Inferior parietal cortex (tissue), 1 donor: ENCODE data around the gene AHCY.
"Not testable (repeated sequence)": the region's sequence is repeated elsewhere in the genome, so short reads cannot be mapped to it uniquely, and the experiment has no call there.

ENCODE experiments used
- DNase-seq: peaks from one replicate; pipeline ENCODE4 v3.0.0-alpha.2; 2016; ENCODE audit errors: extremely low spot score

Gene AHCY

DNA sequence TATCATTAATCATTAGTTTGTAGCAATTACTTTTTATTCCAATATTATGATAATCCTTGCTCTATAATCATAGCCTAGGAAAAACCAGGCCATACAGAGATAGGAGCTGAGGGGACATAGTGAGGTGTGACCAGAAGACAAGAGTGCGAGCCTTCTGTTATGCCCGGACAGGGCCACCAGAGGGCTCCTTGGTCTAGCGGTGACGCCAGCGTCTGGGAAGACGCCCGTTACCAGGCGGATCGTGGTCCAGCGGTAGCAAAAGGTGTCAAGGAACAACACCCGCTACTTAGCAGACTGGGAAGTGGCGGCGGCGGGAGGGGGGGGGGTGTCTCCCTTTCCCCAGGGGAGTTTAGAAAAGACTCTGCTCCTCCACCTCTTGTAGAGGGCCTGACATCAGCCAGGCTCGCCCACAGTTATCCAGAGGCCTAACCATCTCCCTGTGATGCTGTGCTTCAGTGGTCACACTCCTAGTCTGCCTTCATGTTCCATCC lies 4.8 kb downstream of the AHCY start:
- DNase-seq: not testable (repeated sequence)

DNA sequence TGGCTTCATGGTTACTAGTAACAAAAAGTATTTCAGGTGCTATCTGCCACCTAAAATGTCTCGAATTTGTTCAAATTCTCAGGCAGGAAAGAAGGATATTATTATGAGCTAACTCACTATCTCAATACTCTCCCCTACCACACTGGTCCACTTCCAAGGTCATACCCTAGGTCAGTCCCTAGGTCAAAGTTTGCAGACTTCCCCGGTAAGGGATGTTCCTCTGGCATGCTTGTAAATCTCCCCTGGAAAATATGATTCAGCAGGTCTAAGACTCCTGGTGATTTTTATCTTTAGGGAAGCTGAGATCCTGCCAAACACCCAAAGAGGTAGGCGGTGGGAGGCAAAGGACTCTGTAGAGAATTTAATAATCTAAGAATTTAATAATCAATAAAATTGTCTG lies 6.7 kb downstream of the AHCY start:
- DNase-seq: no peak

DNA sequence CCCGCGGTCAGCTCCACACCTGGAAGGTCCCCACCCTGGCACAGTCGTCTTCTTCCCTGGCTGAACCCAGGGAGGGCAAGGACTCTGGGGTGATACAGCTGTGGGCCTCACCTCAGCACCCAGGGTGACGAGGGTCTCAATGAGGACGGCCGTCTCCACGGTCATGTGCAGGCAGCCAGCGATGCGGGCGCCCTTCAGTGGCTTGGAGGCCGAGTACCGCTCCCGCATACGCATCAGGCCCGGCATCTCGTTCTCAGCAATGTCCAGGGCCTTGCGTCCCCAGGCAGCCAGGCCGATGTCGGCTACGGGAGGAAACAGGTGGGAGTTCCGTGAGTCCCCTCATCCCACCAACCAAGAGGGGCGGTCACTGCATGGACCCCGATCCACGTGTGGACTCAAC lies 7.9 kb downstream of the AHCY start:
- DNase-seq: no peak

DNA sequence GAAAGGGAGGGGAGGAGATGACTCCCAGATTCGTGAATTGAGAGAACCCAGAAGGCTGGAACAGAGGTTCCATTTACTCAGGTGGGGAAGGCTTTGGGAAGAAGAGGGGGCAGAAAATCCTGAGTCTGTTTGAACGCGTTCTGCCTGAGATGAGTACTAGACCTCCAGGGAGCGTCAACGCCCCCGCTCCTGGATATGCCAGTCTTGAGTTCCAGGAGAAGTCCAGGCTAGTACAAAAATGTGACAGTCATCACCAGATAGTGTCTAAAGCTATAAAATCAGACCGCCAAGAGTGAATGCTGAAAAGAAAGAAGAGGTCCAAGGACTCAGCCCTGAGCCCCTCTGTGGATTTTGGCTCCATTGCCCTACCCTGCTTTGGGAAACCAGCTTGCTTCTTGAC lies 8.6 kb downstream of the AHCY start:
- no peak for DNase-seq

- no peak for DNase-seq
These were observed 9.6 kb downstream of the AHCY start for GRCh38 chr20:34293589-34293988.

DNA sequence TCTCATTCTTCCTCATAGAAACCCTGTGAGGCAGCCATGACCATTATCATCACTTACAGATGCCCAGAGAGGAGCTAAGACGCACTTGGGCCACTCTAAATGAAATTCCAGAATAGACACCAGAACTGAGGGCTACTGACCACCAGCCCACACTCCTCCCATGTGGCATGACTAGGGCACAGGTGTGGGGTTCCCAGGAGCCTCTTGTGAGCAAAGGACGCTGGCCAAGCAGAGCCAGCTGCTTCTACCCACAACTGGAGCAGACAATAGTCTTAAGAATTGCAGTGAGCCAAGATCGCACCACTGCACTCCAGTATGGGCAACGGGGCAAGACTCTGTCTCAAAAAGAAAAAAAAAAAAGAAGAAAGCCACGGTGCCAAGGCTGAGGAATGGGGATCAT lies 10.0 kb downstream of the AHCY start:
- no peak for DNase-seq

DNA sequence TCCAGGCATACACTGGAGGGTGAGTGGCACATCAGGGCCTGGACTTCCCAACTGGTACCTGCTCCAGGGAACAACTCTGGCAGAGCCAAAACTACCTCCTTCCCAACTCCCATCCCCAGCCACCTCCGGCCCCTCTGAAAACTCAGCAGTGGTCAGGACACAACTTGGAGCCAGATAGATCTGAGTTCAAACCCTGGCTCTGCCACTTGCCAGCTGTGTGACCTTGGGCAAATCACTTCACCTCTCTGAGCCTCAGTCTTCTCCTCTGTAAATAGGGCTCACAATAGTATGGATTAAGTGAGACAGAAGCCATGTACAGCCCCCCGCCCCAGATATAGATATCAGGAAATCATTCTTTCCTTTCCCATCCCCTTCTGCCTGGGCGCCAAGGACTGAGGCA lies 10.7 kb downstream of the AHCY start:
- DNase-seq: no peak

- DNase-seq: no peak
These were observed 12.7 kb downstream of the AHCY start for GRCh38 chr20:34290471-34290870.

GRCh38 chr20:34287500-34287899 lies 15.7 kb downstream of the AHCY start:
- not testable (repeated sequence) for DNase-seq

DNA sequence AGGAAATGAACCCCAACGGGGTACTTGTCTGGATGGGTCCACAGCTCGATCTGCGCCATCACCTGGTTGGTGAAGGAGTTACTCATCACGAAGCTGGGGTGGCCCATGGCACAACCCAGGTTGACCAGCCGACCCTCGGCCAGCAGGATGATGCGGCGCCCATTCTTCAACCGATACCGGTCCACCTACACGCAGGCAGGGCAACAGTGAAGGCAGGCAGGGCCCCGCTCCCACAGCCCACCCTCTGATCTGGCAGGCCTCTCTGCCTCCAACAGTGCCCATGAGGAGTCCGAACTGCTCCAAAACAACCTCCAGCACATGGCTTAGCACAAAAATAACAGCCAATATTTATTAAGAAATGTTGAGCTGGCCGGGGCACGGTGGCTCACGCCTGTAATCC lies 17.7 kb downstream of the AHCY start:
- no peak for DNase-seq

DNA sequence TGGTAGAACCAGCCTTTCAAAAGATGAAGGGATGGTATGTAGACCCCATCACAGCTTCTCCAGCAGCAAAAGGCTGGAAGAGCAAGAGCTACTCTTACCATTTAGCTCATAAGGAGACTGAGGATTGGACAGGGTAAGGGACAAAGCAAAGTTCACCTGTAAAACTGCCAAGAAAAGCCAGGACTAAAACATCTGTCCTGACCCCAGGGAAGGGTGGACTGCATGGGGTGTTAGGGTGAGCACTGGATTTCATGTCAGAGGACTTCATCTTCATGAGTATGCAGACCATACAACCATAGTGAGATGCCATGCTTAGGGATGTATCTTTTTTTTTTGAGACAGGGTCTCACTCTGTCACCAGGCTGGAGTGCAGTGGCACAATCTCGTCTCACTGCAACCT lies 19.3 kb downstream of the AHCY start:
- no peak for DNase-seq

- no peak for DNase-seq
These were observed 21.1 kb downstream of the AHCY start for GRCh38 chr20:34282041-34282440.

DNA sequence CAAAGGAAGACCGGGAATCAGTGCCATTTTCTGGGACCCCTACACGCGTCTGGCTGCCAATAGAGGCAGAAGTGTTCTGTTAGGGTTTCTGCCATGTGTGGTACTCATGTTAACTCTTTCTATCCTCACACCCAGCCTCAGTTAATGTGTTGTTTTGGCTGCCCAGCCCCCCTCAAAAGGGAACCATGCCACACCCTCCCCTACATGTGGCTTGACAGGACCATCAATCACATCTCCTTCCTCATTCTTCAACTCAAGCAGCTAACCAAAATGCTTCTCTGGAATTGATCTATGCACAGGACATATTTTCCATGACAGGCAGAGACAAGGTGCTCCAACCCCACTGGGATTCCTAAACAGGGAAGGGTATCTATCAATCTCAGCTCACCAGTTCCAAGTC lies 22.0 kb downstream of the AHCY start:
- DNase-seq: no peak

- DNase-seq: no peak
These were observed 28.5 kb downstream of the AHCY start for GRCh38 chr20:34274694-34275093.

DNA sequence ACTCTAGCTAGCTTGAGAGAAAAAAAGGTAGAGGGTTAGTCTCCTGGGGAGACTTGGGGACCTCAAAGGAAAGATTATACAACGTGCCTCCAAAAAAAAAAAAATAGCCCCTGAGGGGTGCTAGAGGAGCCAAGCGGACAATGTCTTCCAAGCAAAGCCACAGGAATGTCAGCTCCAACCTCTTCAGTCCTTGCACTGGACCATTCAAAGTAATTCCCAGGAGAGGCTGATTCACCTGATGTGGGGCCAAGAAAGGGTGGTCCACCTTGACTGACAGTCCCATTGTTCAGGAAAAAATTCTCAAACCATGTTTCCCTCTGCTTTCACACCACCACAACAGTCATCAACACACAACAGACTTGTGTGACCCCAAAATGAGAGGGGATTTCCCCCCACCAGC lies 31.2 kb downstream of the AHCY start:
- no peak for DNase-seq

DNA sequence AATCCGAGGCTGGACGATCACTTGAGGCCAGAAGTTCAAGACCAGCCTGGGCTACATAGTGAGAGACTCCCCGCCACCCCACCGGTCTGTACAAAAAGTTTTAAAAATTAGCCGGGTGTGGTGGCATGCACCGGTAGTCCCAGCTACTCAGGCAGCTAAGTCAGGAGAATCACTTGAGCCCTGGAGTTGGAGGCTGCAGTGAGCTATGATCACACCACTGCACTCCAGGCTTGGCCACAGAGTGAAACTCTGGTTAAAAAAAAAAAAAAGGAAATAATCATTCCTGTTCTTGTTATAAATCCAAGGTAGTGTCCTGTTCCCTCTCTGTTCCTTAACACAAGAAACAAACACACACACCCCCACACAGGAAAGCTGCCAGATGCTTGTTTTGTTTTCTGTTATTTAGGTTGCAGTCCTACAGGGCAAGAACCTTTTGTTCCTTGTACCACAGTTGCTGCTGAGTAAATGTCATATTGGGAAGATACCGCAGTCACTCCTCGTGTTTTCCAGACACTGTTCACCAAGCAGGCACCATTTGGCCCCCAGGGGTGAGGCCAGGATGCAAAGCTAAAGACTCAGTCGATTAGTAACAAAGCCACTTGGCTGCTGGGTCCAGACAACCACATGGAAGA lies 33.0 kb downstream of the AHCY start:
- no peak for DNase-seq

DNA sequence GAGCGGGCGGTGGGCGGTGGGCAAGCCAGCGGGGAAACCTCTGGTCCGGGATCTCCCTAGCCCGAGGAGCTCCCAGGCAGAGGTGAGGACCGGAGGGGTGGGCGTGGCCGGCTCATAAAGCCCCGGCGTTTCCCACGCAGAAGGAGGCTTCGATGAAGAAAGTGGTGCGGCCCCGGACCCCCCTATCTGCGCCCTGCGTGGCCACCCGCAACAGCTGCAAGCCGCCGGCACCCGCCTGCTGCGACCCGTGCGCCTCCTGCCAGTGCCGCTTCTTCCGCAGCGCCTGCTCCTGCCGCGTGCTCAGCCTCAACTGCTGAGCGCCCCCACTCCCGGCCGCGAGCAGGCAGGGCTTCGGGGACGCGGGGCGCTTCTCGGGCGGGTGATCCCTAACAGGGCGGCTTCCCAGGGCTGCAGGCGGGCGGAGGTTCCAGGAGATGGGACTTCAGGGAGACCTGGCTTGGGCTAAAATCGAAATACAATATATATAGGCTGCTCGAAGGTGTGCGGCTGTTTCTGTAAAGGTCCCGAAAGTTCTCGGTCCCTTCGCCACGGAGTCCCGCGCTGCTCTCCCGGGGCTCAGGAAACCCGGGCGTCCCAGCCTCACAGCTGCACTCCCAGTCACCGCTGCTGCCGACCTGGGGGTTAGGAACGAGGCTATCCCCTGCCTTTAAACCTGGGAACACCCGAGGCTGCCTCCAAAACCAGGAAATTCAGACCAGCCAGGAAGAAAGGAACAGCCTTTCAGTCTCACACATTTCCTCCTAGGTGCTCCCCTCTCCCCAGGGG lies 34.1 kb downstream of the AHCY start:
- DNase-seq: no peak

- DNase-seq: no peak
These were observed 35.0 kb downstream of the AHCY start for GRCh38 chr20:34268145-34268544.

- no peak for DNase-seq
These were observed 39.0 kb downstream of the AHCY start for GRCh38 chr20:34264141-34264540.

- not testable (repeated sequence) for DNase-seq
These were observed 39.7 kb downstream of the AHCY start for GRCh38 chr20:34263468-34263867.

DNA sequence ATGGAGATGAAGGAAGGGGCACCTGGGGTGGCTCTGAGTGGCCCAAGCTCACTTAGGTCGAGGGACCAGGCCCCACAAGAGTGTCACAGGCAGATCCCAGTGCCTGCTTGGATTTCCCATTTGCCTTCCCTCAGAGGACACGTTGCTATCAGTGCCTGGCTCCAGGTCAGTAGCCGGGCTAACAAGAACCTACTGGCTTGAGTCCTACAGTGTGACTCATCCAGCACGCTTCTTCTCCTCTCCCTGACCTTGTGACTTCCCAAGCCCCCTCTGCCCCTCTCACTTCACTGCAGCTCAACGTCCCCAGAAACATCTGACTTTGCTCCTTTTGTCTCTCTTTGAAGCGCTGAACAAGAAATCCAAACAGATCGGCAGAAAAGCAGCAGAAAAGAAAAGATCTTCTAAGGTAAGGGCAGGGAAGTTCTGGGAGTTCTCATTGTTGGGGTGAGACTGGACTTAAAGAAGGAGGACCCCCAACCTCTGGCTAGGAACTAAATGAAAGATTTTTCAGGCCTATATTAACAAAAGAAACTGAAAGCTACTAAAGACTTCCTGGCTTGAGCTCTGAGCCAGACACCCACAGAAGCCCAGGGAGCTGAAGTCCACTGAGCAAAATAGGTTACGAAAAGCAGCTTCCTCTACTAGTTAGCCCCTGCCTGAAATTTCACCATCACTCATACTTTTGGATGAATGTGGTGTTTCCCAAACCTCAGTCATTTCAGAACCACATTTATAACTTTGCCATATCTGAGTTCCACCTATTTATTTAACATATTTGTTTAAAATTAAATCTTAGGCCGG lies 40.5 kb downstream of the AHCY start:
- DNase-seq: no peak

GRCh38 chr20:34260208-34260942 lies 42.8 kb downstream of the AHCY start:
- no peak for DNase-seq
